Fibroblast of lung (primary cell): Measurements from ENCODE around the gene AFF4. TPM values are rescaled to one million over a fixed set of nuclear protein-coding genes. Genes with fewer than 3 reads are reported as not detected.
A peak's percentile ranks its signal among the peaks of the same experiment; 100 is the strongest.

Experiments used
- DNase-seq, 2 donors: peaks; one replicate each; pipeline versions ENCODE4 v3.0.0 to v3.0.0-alpha.2; 2010; ENCODE audit warnings: low read depth in 2 of 2
- H2AFZ ChIP-seq: 2 replicates; pipeline ENCODE4 v1.5.1; 2012; ENCODE audit warnings: low read length, control low read depth, inconsistent platforms
- H3K27ac ChIP-seq: 2 replicates; pipeline ENCODE4 v1.5.1; 2011; ENCODE audit warnings: low read length, control low read depth; ENCODE audit not compliant: insufficient read depth
- H3K27me3 ChIP-seq: 2 replicates; pipeline ENCODE4 v1.5.1; 2011; ENCODE audit warnings: mild to moderate bottlenecking, low read length; ENCODE audit not compliant: control insufficient read depth, insufficient read depth
- H3K36me3 ChIP-seq: 2 replicates; pipeline ENCODE4 v1.5.1; 2011; ENCODE audit warnings: low read length; ENCODE audit not compliant: control insufficient read depth, insufficient read depth
- H3K4me1 ChIP-seq: 2 replicates; pipeline ENCODE4 v1.5.1; 2011; ENCODE audit warnings: low read length; ENCODE audit not compliant: control insufficient read depth, insufficient read depth; ENCODE audit errors: extremely low read depth
- H3K4me2 ChIP-seq: 2 replicates; pipeline ENCODE4 v1.5.1; 2011; ENCODE audit warnings: low read length, control low read depth; ENCODE audit not compliant: insufficient read depth; ENCODE audit errors: extremely low read depth
- H3K4me3 ChIP-seq, 4 experiments: fragments of 200-600 bp in 1 of 4; sonication (generic) in 1 of 4; replicated peaks in 1 of 4; 2 replicates each; pipeline ENCODE4 v1.5.1; 2011 to 2016; ENCODE audit warnings: low read length in 4 of 4, low read depth in 3 of 4, mild to moderate bottlenecking in 3 of 4, control low read depth in 2 of 4, inconsistent platforms in 1 of 4, mixed read lengths in 1 of 4; ENCODE audit not compliant: insufficient read depth in 1 of 4; ENCODE audit errors: control extremely low read depth in 1 of 4
- H3K79me2 ChIP-seq: 2 replicates; pipeline ENCODE4 v1.5.1; 2012; ENCODE audit warnings: mild to moderate bottlenecking, low read length, inconsistent platforms; ENCODE audit not compliant: control insufficient read depth, insufficient read depth
- H3K9ac ChIP-seq: 2 replicates; pipeline ENCODE4 v1.5.1; 2011; ENCODE audit warnings: mild to moderate bottlenecking, low read length, control low read depth; ENCODE audit not compliant: insufficient read depth
- H3K9me3 ChIP-seq: 2 replicates; pipeline ENCODE4 v1.5.1; 2012; ENCODE audit warnings: low read depth, low read length; ENCODE audit not compliant: control insufficient read depth, insufficient read depth
- H4K20me1 ChIP-seq: 2 replicates; pipeline ENCODE4 v1.5.1; 2011; ENCODE audit warnings: low read length; ENCODE audit not compliant: control insufficient read depth, insufficient read depth; ENCODE audit errors: extremely low read depth
- CTCF ChIP-seq, 2 donors: IDR thresholded peaks in 1 of 2; conservative IDR thresholded peaks in 1 of 2; 1 replicate in 1 of 2; 2 replicates in 1 of 2; pipeline ENCODE4 v1.5.1; 2011 to 2012; ENCODE audit warnings: low read length in 2 of 2, control low read depth in 1 of 2, inconsistent platforms in 1 of 2, low read depth in 1 of 2, mild to moderate bottlenecking in 1 of 2
- EZH2 ChIP-seq: IDR thresholded peaks from 2 replicates; pipeline ENCODE4 v1.5.1; 2012; ENCODE audit warnings: low read length, control low read depth, mild to moderate bottlenecking; ENCODE audit errors: missing control alignments
- polyA plus RNA-seq, 2 donors: library from polyadenylated mRNA; depleted of rRNA in 1 of 2; stranded (reverse) in 1 of 2; unstranded in 1 of 2; fragments of >200 nt; gene quantifications; 2 replicates each; pipeline ENCODE4 v1.2.1, GENCODE V29; 2011 to 2012; ENCODE audit warnings: missing spikeins in 1 of 2
- total RNA-seq: library from RNA; depleted of rRNA; stranded (reverse); fragments of >200 nt; gene quantifications from 2 replicates; pipeline ENCODE4 v1.2.1, GENCODE V29; 2014

AFF4 gene
- total and polyA plus RNA-seq, 2 donors (not counting 1 experiment from before 2014, with no cell fraction given) = 54.2 to 73.6 TPM

DNA sequence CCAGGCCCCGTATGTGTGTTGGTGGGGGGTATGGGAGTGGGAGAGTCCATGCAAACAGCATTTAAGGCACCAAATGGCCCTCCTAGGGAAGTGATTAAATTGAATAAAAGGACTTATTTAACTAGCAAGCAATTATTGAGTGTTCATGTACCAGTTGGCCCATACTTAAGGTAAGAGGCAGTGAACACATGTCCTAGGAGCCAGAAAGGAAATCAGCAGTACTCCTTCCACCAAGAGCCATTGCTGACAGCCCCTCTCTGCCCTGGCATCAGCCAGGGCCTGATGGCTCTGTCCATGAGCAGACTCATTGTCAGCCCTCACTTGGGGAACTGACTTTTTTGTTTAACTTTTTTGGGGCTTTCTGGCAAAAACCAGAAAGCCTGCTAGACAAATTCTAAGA lies 122.5 kb downstream of the AFF4 start:
- Histone ChIP-seq H3K36me3 (no peaks in the 10 kb centered on the region), H3K4me1 (peaks cover 13% of the 10 kb centered on the region), H2AFZ (no peak overlapping the region), H3K9ac (no peak overlapping the region), H3K27me3 (no peaks in the 10 kb centered on the region), H3K27ac (no peak overlapping the region), H3K79me2 (no peaks in the 10 kb centered on the region), H3K4me2 (no peak overlapping the region), H4K20me1 (no peaks in the 10 kb centered on the region), H3K9me3 (no peaks in the 10 kb centered on the region), H3K4me3 (no peak overlapping the region)
- DNase-seq = no peak
- no peak for TF ChIP-seq EZH2
- no peak for TF ChIP-seq CTCF (conservative IDR thresholded peaks at IDR 0.05 in 1 of 2, IDR thresholded peaks at IDR 0.05 in 1 of 2; ENCODE audit: low read depth in 1 of 2, low read length in 2 of 2)

DNA sequence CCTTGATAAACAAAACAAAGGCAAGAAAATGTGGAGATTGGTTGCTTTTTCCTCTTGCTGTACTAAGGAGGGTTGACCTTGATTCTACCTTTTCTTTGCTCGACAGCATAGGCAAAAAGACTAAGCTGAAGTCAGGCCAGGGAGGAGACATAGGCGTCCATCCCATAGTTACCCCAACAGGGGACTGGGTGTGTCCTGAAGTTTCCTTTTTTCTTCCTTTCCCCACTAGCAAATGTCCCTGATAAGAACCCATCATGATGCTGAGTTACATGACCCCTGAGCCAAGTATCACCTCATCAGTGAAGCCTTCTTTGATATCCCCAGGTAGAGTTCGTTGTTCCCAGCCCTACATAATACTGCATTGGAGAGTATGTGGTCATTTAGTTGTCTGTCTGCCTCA lies 123.1 kb downstream of the AFF4 start:
- no peak for DNase-seq
- Histone ChIP-seq H3K36me3 (no peaks in the 10 kb centered on the region), H3K4me1 (peaks cover 13% of the 10 kb centered on the region), H3K9ac (no peak overlapping the region), H3K27ac (no peak overlapping the region), H3K9me3 (no peaks in the 10 kb centered on the region), H3K27me3 (no peaks in the 10 kb centered on the region), H3K79me2 (no peaks in the 10 kb centered on the region), H3K4me3 (no peak overlapping the region), H2AFZ (no peak overlapping the region), H4K20me1 (no peaks in the 10 kb centered on the region), H3K4me2 (no peak overlapping the region)
- no peak for TF ChIP-seq CTCF (conservative IDR thresholded peaks at IDR 0.05 in 1 of 2, IDR thresholded peaks at IDR 0.05 in 1 of 2; ENCODE audit: low read depth in 1 of 2, low read length in 2 of 2)
- TF ChIP-seq EZH2 = no peak

GRCh38 chr5:132839426-132840301 lies 123.8 kb downstream of the AFF4 start:
- no peak overlapping the region for H3K9ac ChIP-seq
- peak overlapping the region; percentile 39 for H3K4me2 ChIP-seq
- no peak for TF ChIP-seq CTCF (conservative IDR thresholded peaks at IDR 0.05 in 1 of 2, IDR thresholded peaks at IDR 0.05 in 1 of 2; ENCODE audit: low read depth in 1 of 2, low read length in 2 of 2)
- no peak for TF ChIP-seq EZH2
- no peaks in the 10 kb centered on the region for H4K20me1 ChIP-seq
- peak overlapping the region; percentile 22 for H3K27ac ChIP-seq
- peak; percentile 68 to 88 for DNase-seq
- H3K79me2 ChIP-seq = no peaks in the 10 kb centered on the region
- no peak overlapping the region for H3K4me3 ChIP-seq
- no peaks in the 10 kb centered on the region for H3K27me3 ChIP-seq
- H3K4me1 ChIP-seq = peaks cover 13% of the 10 kb centered on the region
- no peaks in the 10 kb centered on the region for H3K9me3 ChIP-seq
- peak overlapping the region; percentile 74 for H2AFZ ChIP-seq
- H3K36me3 ChIP-seq = no peaks in the 10 kb centered on the region
